Gastrocnemius medialis (tissue), 4 donors: ENCODE results near the gene SLC6A16. TPM values are rescaled to one million over a fixed set of nuclear protein-coding genes. Genes with fewer than 3 reads are reported as not detected.

ENCODE experiments used
- ATAC-seq, 2 donors: fragments of 150-250 bp; one replicate each; pipeline ENCODE4 v1.9.1; 2016
- DNase-seq, 2 donors: peaks; one replicate each; pipeline ENCODE4 v3.0.0-alpha.2; 2019
- H3K27ac ChIP-seq, 4 donors: fragments of 200-600 bp; sonication (generic); 1 replicate in 1 of 4; 2 replicates in 3 of 4; pipeline ENCODE4 v1.5.1; 2016 to 2018; ENCODE audit warnings: mild to moderate bottlenecking in 2 of 4, moderate library complexity in 1 of 4
- H3K27me3 ChIP-seq, 3 donors: fragments of 200-600 bp; sonication (generic) in 2 of 3; 1 replicate in 1 of 3; 2 replicates in 2 of 3; pipeline versions ENCODE4 v1.5.1 to v1.6.0; 2016 to 2019; ENCODE audit warnings: mild to moderate bottlenecking in 1 of 3, moderate library complexity in 1 of 3
- H3K36me3 ChIP-seq, 2 donors: fragments of 200-600 bp; sonication (generic) in 1 of 2; one replicate each; pipeline ENCODE4 v1.5.1; 2017 to 2018
- H3K4me1 ChIP-seq, 2 donors: fragments of 200-600 bp; sonication (generic) in 1 of 2; one replicate each; pipeline ENCODE4 v1.5.1; 2016 to 2017; ENCODE audit warnings: mild to moderate bottlenecking in 2 of 2
- H3K4me3 ChIP-seq, 4 donors: fragments of 200-600 bp; sonication (generic) in 3 of 4; 1 replicate in 1 of 4; 2 replicates in 3 of 4; pipeline ENCODE4 v1.5.1; 2016 to 2019; ENCODE audit warnings: mild to moderate bottlenecking in 2 of 4
- H3K9me3 ChIP-seq, 3 donors: fragments of 200-600 bp; sonication (generic) in 2 of 3; 1 replicate in 1 of 3; 2 replicates in 2 of 3; pipeline ENCODE4 v1.5.1; 2016 to 2019
- POLR2A ChIP-seq, 2 donors: fragments of 450-650 bp; IDR thresholded peaks; one replicate each; pipeline ENCODE4 v1.6.1; 2017; ENCODE audit warnings: antibody characterized with exemption in 2 of 2, mild to moderate bottlenecking in 2 of 2, moderate library complexity in 2 of 2
- in situ Hi-C, 4 donors: fragments of 200-750 bp; cut with MboI; loops; one replicate each; pipeline versions ENCODE4 v1.15.0 to v1.8.0; 2017; ENCODE audit warnings: low sequenced_read_pairs in 4 of 4
- intact Hi-C: fragments of 100-400 bp; cut with DNase I; formaldehyde crosslinking; loops from one replicate; pipeline ENCODE4 v1.15.1; 2023; ENCODE audit warnings: low total_unique reads
- total RNA-seq, 4 donors: library from RNA; depleted of rRNA; stranded (reverse); fragments of >200 nt; gene quantifications; one replicate each; pipeline versions ENCODE4 v1.1.0 to v1.2.3, GENCODE V29; 2016
- TF ChIP-seq, protein P1 (sequence below), 5 experiments: fragments of 450-650 bp in 3 of 5; fragments of 200-600 bp in 2 of 5; sonication (generic) in 2 of 5; IDR thresholded peaks in 4 of 5; conservative IDR thresholded peaks in 1 of 5; 1 replicate in 4 of 5; 2 replicates in 1 of 5; pipeline ENCODE4 v1.5.1; 2016 to 2019; ENCODE audit warnings: antibody characterized with exemption in 5 of 5, mild to moderate bottlenecking in 3 of 5, moderate library complexity in 3 of 5

SLC6A16 gene
- total RNA-seq, 4 donors from 2014 or later, result 0.13 to 4.3 (median 0.36) TPM; not detected in 1

DNA sequence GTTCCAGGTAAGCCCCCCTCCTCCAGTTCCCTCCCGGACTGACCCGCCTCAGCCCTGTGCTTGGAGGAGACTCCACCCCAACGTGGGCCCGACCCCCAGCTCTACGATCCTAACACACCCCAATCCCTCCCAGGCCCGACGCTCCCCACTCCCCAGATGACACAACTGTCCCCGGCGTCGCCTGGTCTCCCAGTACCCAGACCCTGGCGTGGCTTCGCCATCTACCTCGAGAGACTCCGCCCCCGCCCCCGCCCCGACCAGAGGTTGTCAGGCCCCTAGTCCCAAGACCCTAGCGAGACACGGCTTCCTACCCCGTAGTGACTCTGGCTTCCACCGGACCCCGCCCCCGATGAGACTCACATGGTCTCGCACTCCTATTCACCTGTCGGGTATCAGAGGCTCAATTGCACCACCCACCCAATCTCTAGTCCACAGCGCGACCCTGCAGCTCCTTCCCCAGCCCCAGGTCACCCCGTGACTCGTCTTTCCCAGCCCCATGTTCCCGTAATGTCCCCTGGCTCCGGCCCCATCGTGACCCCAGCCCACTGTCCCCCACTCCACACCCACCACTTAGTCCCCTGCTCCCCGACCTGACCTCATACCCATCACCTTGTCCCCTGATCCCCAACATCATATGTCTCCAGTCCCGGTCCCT lies 13.2 kb upstream of the SLC6A16 start:
- Histone ChIP-seq H3K9me3 (no peaks in the 10 kb centered on the region), H3K36me3 (no peaks in the 10 kb centered on the region), H3K27ac (no peak overlapping the region), H3K27me3 (peaks cover 0 to 21% (median 17%) of the 10 kb centered on the region in 3 donors), H3K4me3 (peak overlapping the region in 1 of 4 donors; percentile 48), H3K4me1 (peaks cover 0 to 13% of the 10 kb centered on the region in 2 donors)
- intact Hi-C loops, result loop anchor here (5.0 kb wide), 1 partner anchor 211 kb away; no protein-coding TSS in a partner anchor
- DNase-seq (no peak), ATAC-seq (no peak)
- TF ChIP-seq POLR2A (IDR thresholded peaks at IDR 0.05), result no peak
- TF ChIP-seq, protein P1, sequence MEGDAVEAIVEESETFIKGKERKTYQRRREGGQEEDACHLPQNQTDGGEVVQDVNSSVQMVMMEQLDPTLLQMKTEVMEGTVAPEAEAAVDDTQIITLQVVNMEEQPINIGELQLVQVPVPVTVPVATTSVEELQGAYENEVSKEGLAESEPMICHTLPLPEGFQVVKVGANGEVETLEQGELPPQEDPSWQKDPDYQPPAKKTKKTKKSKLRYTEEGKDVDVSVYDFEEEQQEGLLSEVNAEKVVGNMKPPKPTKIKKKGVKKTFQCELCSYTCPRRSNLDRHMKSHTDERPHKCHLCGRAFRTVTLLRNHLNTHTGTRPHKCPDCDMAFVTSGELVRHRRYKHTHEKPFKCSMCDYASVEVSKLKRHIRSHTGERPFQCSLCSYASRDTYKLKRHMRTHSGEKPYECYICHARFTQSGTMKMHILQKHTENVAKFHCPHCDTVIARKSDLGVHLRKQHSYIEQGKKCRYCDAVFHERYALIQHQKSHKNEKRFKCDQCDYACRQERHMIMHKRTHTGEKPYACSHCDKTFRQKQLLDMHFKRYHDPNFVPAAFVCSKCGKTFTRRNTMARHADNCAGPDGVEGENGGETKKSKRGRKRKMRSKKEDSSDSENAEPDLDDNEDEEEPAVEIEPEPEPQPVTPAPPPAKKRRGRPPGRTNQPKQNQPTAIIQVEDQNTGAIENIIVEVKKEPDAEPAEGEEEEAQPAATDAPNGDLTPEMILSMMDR (IDR thresholded peaks at IDR 0.05 in 4 of 5, conservative IDR thresholded peaks at IDR 0.05 in 1 of 5), result no peak
- in situ Hi-C loops, result no loop called here

DNA sequence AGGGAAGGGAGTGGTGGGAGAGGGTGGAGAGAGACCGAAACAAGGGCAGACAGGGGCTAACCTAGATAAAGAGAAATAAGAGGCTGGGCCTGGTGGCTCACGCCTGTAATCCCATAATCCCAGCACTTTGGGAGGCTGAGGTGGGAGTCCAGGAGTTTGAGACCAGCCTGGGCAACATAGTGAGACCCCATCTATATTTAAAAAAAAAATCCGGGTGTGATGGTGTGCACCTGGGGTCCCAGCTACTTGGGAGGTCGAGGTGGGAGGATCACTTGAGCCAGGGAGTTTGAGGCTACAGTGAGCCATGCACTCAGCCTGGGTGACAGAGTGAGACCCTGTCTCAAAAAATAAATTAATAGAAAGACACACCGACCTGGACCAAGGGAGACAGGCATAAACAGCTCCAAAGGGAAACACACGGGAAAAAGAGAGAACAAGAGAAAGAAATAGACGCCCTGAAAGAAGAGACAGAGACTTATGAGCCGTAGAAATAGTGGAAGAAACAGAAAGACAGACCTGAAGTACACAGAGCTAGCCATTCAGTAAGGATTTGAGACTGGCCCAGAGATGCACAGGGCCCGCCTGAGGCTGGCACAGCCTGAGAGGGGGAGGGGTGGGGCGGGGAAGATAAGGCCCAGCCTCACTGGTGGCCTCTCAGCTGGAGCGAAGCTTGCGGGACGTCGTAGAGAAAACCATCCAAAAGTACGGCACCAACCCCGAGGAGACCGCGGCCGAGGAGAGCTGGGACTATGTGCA lies 12.5 kb upstream of the SLC6A16 start:
- ATAC-seq, result no peak
- Histone ChIP-seq H3K27me3 (peaks cover 0 to 21% (median 17%) of the 10 kb centered on the region in 3 donors), H3K4me1 (peaks cover 0 to 13% of the 10 kb centered on the region in 2 donors), H3K9me3 (no peaks in the 10 kb centered on the region), H3K27ac (no peak overlapping the region), H3K4me3 (no peak overlapping the region), H3K36me3 (no peaks in the 10 kb centered on the region)
- intact Hi-C loops, result loop anchor here (5.0 kb wide), 1 partner anchor 210 kb away; no protein-coding TSS in a partner anchor
- TF ChIP-seq, protein P1 (IDR thresholded peaks at IDR 0.05 in 4 of 5, conservative IDR thresholded peaks at IDR 0.05 in 1 of 5), result no peak
- TF ChIP-seq POLR2A (IDR thresholded peaks at IDR 0.05), result no peak
- in situ Hi-C loops, result no loop called here
- DNase-seq, result no peak

- no peak for TF ChIP-seq POLR2A (IDR thresholded peaks at IDR 0.05)
- TF ChIP-seq, protein P1 (IDR thresholded peaks at IDR 0.05 in 4 of 5, conservative IDR thresholded peaks at IDR 0.05 in 1 of 5), result no peak
- DNase-seq (no peak), ATAC-seq (no peak)
- Histone ChIP-seq H3K27me3 (peaks cover 0 to 21% (median 17%) of the 10 kb centered on the region in 3 donors), H3K36me3 (no peaks in the 10 kb centered on the region), H3K9me3 (no peaks in the 10 kb centered on the region), H3K4me3 (no peak overlapping the region), H3K4me1 (peaks cover 0 to 13% of the 10 kb centered on the region in 2 donors), H3K27ac (no peak overlapping the region)
- in situ Hi-C loops (no loop called here), intact Hi-C loops (loop anchor here (5.0 kb wide), 1 partner anchor 209 kb away; no protein-coding TSS in a partner anchor)
These were observed 11.7 kb upstream of the SLC6A16 start for GRCh38 chr19:49336482-49337266.

DNA sequence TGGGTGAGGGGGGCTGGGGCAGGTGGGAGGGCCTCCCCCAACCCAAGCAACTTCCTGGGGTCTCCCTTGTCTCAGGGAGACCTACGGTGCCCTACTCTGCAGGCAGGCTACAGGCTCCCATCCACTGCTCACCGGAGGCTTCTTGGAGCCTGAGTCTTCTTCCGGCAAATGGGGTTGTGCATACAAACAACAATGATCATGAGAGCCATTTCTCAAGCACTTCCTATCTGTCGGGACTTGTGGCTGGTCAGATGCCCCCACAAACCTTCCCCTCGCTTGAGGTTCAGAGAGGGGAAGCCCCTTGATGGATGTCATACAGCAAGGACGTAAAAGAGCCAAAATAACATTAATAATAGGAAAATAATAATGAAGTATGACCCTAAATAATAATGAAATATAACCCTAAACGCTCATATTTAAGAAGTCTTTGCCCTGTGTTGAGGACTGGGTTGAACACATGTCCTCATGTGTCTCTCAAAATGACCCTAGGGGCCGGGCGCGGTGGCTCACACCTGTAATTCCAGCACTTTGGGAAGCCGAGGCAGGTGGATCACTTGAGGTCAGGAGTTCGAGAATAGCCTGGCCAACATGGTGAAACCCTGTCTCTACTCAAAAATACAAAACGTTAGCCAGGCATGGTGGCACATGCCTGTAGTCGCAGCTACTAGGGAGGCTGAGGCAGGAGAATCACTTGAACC lies 10.9 kb upstream of the SLC6A16 start:
- in situ Hi-C loops, result no loop called here
- H3K9me3 ChIP-seq, result no peaks in the 10 kb centered on the region
- DNase-seq (no peak), ATAC-seq (no peak)
- intact Hi-C loops, result loop anchor here (5.0 kb wide), 1 partner anchor 209 kb away; no protein-coding TSS in a partner anchor
- peak overlapping the region in 1 of 4 donors; percentile 27 for H3K4me3 ChIP-seq
- peak overlapping the region in 1 of 4 donors; percentile 25 for H3K27ac ChIP-seq
- H3K4me1 ChIP-seq, result peaks cover 0 to 13% of the 10 kb centered on the region in 2 donors
- no peak for TF ChIP-seq POLR2A (IDR thresholded peaks at IDR 0.05)
- TF ChIP-seq, protein P1 (IDR thresholded peaks at IDR 0.05 in 4 of 5, conservative IDR thresholded peaks at IDR 0.05 in 1 of 5), result no peak
- H3K36me3 ChIP-seq, result no peaks in the 10 kb centered on the region
- H3K27me3 ChIP-seq, result peaks cover 0 to 21% (median 17%) of the 10 kb centered on the region in 3 donors
